ENCODE data around the gene ADAMTS14.

ADAMTS14 gene

DNA sequence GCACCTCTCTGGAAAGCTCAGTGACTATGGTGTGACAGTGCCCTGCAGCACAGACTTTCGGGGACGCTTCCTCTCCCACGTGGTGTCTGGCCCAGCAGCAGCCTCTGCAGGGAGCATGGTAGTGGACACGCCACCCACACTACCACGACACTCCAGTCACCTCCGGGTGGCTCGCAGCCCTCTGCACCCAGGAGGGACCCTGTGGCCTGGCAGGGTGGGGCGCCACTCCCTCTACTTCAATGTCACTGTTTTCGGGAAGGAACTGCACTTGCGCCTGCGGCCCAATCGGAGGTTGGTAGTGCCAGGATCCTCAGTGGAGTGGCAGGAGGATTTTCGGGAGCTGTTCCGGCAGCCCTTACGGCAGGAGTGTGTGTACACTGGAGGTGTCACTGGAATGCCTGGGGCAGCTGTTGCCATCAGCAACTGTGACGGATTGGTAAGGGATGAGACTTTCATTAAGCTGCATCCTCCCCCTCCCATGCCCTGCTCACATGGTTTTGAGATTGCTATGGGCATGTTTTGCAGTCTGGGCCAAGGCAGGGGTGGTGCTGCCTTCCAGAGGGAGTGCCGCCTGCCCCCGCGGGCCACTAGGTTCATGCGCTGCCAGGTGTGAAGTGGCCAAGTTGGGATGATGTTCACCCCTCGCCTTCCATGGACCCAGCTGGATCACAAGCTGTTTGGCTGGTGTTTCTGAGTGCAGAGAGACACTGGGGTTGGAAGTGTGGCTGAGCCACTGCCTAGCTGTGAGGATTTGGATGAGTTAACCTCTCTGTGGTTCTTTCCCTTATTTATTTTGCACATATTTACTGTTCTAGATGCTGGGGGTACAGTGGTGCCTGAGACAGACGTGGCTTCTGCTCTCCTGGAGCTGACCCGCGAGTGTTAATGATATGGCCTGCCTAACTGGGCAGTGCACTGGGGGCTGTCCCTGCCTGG lies 2.5 kb downstream of the ADAMTS14 start:
- no peak for DNase-seq

DNA sequence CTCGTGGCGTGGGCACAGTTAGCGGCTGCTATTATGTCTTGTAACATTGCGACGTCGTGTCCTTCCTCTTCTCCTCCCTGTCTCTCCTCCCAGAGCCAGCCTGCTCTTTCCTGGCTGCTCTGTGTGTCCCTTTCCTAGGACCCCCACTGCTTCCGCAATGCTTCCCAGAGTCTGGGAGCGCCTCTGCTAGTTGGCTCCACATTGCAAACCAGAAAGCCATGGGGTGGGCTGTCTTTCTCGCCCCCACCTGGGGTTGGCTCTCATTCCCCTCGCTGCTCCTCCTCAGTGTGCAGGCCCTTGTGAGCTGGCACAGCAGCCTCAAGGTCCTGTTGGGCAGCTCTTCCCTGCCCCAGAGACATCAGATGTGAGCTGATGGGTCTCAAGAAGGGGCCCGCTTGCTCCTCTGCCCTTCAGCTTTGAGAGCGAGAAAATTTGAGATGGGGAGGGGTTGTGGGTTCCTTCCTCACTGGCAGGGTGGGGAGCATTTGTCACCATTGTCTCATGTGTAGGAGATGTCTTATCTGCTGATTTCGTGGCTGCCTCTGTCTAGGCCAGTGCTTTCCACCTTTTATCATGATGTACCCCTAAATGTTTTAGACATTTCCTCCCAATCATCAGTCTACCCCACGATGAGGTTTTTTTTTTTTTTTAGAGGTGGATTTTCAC lies 3.3 kb downstream of the ADAMTS14 start:
- DNase-seq, result no peak

DNA sequence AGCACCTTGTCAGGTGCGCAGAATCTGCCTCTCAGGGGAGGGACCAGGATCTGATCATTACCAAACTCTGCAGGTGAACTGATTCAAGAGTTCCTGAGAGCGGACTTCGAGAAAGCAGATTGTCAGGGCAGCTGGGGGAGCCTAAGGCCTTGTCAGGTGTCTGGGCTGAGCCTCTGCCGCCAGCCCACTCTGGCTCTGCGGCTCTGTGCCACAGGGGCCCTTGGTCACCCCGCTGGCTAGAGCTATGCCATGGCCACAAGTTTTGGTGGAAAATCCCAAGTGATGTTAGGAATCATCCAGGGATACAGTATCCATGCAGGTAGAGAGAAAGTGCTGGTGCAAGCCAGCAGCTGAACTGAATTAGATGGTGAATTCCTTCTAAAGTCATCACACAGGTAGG lies 4.2 kb downstream of the ADAMTS14 start:
- no peak for DNase-seq

DNA sequence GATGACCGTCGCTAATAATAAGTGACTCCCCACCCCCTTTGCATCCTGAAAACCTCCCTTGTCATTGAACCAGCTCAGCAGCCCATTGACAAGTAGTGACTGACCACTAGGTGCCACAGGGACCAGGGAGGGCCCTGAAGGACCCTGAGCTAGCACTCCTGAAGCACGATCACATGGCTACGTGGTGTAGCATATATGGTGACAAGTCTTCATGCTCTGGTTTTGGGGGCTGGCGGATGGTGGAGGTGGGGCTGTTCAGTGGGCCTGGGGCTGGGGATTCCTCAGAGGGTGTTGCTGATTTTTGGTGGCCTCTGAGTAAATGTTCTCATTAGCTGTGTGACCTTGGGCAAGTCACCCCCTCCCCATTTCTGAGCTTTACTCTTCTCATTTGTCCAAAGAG lies 4.7 kb downstream of the ADAMTS14 start:
- DNase-seq, result no peak

DNA sequence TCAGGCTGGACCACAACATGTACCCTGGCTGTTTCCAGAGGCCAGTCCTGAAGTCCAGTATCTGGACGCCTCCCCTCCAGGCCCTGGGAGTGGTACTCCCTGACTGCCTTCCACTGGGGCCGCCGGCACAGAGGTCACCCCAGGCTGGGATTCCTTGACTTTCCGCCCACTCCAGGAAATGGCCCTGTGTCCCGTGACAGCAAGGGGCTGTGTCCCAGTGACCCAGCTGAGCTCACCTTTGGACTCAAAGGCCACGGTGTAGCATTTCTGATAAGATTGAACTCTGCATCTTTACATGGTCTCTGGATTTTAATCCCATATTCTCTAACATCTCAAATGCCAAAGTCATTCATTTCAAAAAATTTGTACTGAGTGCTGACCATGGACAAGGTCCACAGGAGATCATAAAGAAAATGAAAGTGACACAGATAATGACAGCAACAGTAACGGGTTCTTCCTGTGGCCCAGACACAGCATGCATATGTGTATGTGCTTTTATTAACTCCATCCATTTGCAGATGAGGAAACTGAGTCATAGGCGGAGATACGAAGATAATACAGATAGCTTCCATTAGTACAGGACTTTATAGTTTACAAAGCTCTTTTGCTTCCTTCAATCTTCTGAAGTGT lies 5.4 kb downstream of the ADAMTS14 start:
- DNase-seq, result no peak

DNA sequence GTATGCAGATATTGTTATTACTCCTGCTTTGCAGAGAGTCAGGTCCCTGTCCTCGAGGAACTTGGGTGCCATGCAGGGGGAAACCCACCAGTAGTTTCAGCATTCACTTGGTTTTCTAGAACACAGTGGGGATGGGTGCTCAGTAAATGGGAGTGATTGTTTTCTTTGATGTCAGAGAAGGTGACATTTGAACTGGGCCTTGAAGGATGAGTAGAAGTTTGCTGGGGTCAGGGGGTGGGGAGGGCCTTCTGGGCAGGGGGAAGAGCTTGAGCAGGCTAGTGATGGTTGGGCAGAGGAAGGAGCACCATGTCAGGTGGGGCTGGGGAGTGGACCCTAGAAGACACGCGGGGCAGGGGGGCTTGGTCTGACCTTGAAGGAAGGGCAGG lies 5.9 kb downstream of the ADAMTS14 start:
- DNase-seq, result no peak

DNA sequence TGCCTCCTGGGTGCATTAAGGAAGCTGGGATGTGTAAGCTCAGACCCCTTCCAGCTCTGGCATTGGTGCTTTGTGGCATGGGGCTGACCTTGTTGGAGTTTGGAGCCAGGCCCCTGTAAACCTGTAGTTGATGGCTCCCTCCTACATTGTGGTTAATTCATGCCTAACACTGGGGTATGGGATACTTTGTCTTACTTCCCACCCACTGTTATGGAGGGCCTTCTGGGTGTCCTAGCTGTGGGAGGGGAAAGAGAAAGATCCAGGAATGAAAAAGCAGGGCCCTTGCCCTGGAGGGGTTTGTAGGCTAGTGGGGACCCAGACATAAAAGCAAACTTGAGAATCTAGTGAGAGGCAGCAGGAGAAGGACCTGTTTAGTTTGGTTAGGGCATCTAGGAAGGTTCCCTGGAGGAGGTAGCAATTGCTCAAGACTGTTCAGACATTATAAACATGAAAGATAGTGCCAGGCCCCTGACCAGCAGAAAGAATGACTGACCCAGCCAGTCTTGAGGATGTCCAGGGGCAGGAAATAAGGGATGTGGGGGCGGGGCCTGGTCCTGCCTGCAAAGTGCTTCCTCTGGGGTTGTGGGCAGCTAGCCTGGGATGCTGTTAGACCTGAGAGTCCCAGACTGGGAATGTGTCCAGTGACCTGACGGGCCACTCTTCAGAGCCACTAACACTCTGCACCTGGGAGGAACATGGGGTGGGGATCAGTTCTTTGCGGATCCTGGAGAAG lies 6.6 kb downstream of the ADAMTS14 start:
- no peak for DNase-seq

DNA sequence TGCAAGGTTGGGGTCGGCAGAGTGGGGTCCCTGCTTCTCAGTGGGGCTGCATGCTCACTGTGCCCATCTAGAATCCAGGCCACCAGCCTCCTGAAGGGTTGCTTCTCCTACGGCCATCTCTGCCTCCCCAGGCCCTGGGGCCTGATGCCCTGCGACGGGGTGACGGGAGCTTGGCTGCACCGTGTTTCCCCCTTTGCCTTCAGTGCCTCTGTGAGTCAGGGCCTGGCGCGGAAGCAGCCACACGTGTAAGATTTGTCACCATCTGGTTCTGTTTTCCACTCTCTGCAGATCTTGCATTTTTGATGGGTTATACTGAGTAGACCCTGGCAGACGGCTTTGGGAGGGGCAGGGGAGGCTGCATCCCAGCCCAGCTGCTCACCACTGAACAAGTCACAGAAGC lies 7.2 kb downstream of the ADAMTS14 start:
- peak; percentile 91 for DNase-seq

DNA sequence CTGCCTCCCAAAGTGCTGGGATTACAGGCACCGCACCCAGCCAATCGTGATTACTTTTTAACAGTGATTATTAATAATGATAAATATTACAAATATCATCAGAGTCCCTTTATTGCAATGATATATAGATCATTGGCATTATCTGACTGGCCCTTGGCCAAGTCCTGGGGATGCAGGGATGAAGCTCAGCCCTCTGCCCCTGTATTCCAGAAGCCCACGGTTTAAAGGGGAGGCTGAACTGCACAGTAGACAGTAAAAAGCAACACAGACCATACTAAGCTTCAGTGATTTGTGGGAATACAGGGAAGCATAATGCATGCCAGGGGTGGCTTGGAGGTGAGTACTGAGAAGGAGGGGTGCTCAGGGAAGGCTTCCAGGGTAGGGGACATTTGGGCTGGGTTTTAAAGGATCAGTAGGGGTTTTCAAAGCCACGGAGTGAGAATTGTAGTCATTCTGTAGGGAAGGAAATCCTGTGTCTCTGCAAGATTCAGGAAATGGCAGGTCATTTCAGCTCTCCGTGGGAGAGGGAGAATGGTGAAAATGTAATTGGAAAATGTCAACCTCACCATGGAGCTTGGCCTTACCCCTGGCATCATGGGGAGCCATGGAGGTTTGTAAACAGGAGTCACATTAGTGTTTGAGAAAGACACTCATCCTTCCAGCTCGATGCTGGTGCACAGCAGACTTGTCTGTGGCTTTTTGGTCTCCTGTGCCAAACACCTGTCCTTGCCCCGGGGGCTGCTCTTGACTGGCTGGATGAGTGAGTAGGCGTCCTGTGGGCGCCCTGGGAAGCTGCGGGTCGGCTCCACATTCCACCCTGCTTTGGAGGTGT lies 8.8 kb downstream of the ADAMTS14 start:
- no peak for DNase-seq

DNA sequence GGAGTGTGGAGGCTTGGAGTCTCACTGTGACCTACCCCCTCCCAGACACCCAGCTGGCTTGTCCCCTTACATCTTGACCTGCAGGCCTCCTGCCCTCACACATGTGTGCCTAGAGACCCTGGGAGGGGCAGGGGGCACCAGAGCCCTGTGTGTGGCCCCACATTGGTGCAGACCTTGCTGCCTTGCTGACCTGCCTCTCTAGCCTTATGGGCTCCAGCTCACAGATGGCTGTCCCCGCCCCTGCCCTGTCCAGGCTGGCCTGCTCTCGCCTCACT lies 9.4 kb downstream of the ADAMTS14 start:
- DNase-seq, result no peak

DNA sequence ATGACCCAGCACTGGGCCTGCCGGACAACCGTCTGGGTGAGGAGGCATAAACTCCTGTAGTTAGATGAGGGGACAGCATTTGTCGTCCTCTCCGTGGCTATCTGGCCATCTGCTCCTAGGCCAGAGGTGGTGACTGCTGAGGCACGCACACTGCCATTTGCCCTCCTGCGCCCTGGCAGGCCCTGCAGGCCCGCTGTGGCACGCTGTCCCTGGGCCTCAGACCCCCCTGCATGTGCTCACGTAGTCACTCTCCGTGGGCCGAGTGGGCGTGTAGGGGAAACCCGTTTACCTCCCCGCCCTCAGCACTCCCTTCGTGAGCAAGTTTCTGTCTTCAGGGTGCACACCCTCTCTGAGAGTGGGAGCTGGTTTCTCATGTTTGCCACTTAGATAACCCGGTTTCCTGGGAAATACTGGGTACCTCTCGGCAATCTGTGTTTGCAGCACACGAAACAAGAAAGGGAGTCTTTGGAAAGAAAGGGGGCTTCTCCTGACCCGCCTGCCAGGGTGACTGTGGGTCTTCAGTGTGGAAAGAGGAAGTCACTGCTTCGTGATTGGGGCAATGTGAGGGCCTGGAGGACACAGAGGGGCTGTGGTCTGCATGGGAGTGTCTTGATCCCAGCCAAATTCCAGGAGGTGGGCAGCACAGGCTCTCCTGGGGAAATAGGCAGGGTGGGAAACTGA lies 10.8 kb downstream of the ADAMTS14 start:
- no peak for DNase-seq

DNA sequence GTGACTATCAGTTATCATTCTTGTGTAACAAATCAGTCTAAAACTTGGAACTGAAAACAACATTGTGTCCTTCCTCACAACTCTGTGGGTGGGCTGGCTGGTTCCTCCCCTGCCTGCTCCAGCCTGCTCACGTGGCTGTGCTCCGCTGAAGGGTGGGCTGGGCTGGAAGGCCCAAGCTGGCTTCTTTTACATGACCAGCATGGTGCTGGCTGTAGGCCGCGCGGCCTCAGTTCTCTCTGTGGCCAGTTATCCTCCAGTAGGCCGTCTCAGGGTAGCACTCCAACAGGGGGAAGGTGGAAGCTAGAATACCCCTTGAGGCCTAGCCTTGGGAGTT lies 11.3 kb downstream of the ADAMTS14 start:
- no peak for DNase-seq

DNA sequence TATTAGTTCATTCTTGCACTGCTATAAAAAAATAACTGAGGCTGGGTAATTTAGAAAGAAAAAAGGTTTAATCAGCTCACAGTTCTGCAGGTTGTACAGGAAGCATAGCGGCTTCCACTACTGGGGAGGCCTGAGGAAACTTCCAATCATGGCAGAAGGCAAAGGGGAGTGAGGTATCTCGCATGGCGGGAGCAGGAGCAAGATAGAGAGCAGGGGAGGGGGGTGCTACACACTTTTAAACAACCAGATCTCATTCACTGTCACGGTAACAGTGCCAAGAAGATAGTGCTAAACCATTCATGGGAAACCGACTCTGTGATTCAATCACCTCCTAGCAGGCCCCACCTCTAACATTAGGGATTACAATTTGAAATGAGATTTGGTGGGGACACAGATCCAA lies 11.6 kb downstream of the ADAMTS14 start:
- DNase-seq, result no peak

DNA sequence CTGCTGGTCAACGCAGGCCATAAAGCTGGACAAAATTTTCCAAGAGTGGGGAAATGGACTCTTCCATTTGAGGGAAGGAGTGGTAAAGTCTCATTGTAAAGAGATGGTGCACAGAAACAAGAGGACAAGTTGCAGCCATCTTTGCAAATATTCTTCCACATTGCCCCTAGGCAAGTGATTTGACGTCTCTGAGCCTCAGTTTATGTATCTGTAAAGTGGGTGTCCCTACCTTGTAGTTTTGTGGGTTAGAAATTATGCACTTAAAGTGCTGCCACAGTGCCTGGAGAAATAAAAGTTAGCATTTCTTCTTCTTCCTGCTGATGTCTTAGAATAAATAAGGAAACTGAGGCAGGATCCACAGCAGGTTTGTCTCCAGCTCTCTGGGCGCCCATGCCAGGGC lies 12.1 kb downstream of the ADAMTS14 start:
- no peak for DNase-seq

DNA sequence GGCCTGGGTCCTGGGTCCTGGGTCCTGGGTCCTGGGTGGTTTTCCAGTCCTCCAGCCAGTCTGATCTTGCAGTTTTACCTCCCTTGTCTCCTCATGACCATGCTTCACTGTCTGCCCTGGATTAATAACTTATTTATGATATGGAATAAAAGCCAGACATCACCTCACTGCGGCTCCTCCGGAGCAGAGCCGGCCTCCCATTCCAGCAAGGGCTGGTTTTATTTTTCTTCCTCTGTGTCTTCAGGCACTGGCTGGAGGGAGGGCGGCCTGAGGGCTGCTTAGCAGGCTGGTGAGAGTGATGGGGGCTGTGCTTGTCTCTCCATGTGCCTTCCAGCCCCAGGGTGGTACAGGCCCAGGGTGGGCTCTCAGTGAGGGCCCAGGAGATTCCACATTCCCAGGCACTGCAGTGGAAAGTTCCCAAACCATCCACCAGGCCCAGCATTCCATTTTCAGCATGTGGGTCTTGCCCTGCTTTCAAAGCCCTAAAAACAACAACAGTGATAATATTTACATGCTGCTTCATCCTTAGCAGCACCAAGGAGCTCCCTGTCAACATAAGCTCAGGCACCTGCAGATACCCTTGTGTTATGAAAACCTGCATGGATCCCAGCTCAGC lies 12.6 kb downstream of the ADAMTS14 start:
- DNase-seq, result no peak

DNA sequence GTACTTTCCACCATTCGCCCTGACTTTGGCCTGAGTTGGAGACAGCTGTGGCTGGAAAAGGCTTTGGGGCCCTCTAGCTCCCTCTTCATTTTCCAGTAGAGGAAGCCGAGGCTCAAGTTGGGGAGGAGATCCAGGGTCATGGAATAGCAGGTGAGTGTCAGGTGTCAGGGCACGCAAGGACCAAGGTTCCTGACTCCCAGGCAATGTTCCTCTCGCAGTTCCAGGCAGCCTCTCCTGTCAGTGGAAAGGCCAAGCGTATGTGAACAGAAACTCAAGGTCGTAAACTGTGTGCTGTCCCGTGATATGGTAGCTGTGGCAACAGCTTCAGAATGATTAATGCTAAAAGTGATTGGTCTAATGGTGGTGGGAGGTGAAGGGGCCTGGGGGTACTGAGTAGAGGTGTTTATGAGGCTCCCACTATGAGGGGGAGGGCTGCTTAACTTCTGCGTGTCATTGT lies 13.2 kb downstream of the ADAMTS14 start:
- no peak for DNase-seq

DNA sequence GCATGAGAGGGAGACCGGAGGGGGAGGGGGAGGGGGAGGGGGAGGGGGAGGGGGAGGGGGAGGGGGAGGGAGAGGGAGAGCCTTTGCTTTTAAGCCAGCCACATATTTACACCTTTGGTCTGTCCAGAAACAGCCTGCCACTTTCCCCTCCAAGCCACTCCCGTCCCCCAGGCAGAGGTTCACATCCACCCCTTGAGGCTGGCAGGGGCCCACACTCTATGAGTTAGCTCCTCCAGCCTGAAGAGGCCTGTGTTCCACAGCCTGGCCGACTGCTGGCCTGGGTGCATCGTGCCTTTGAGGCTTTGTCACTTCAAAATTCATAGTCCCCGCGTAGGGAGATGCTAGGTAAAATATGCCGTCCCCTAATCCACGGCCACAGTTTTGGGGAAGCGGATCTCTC lies 16.5 kb downstream of the ADAMTS14 start:
- no peak for DNase-seq

DNA sequence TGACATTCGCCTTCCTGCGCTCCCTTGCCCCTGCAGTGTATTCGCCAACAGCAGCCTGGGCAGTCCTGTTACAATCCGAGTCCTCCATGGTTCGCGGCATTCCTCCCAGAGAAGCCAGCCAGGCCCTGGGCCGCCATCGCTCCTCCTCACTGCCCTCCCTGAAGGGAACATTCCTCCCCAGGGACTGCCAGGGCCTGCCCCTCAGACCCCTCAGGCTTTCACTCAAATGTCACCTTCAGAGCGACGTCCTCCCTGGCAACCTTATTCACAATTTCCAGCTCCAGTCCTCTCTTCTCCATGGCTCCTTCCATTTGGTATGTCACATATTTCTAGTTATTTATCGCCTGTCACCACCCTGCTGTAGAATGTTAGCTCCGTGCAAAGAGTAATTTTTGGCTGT lies 17.4 kb downstream of the ADAMTS14 start:
- DNase-seq, result no peak

DNA sequence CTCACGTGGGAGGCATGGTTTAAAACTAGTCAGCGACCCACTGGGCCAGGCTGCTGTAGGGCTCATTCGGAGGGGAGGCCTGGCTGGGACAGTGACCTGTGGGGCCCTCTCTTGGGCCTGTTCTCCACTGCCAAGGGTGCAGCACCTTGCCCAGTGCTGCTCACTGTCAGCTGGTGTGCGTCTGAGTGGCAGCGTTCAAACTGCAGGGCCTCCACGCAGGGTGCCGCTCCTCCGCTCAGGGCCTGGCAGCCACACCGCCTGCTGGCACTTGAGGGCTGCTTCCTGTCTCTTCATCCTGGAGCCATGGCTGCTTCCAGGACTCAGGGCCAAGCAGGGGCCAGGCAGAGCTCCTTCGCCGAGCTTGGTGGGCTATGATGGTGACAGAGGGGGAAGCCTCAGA lies 18.3 kb downstream of the ADAMTS14 start:
- DNase-seq, result no peak

DNA sequence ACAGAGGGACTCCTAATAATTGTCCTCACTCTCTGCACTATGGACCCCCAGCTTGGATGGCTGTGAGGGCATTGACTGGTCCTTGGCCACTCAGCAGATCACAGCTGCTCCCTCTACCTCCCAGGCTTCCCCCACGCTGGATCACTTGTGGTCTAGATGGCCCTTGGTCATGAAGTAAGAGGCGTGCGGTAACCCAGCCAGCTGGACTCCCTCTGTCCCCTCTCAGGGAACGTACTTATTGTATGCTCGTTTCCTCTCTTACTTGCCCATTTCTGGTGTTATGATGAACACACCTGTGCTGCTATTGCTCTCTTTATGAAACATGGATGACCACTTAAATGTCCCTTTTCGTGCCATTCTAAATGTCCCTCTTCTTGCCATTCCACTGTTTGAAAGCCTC lies 19.3 kb downstream of the ADAMTS14 start:
- DNase-seq, result no peak

DNA sequence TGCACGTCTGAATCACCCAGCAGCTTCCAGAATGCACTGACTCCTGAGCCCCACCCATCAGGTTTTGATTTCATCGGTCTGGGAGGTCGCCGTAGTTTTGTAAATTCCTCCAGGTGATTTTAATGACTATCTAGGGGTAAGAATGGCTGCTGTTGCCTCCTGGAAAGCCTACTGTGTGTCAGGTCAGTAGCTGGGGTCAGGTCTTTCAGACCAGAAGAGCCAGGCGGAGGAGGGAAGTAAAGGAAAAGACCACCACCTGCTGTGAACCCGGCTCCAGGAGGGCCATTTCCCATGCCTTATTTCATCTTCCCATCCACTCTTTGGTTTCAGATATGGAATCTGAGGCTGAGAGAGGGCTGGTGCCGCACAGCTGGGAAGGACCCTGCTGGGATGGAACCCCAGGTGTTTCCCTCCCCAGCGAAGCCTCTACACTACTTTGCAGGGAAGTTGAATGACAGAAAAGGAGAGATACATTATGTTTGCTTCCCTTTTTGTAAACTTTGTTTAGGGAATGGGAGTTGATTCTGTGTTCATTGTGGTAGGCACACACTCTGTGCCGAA lies 19.8 kb downstream of the ADAMTS14 start:
- no peak for DNase-seq
